Measurements from ENCODE around the gene GSK3A.
A peak's percentile ranks its signal among the peaks of the same experiment; 100 is the strongest.
"Not testable (repeated sequence)": the region's sequence is repeated elsewhere in the genome, so short reads cannot be mapped to it uniquely, and the experiment has no call there.

The GSK3A gene

GRCh38 chr19:42268142-42268703, 25.8 kb upstream of the GSK3A start:
- DNase-seq (ENCODE audit: low read depth), result peak; percentile 99

- peak; percentile 48 for DNase-seq (ENCODE audit: low read depth)
Measured at GRCh38 chr19:42267644-42268141, 25.3 kb upstream of the GSK3A start.

- DNase-seq (ENCODE audit: low read depth), result not testable (repeated sequence)
Measured at GRCh38 chr19:42266928-42267603, 24.7 kb upstream of the GSK3A start.

DNA sequence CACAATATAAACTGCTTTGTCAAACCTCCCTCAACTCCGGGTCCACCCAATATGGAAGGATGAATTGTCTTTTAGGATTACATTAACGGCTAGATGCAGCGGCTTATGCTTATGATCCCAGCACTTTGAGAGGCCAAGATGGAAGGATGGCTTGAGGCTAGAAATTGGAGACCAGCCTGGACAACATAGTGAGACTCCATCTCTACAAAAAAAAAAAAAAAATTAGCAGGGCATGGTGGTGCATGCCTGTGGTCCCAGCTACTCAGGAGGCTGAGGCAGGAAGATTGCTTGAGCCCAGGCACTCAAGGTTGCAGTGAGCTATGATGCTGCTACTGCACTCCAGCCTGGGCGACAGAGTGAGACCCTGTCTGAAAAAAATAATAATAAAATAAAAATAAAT, 23.7 kb upstream of the GSK3A start:
- not testable (repeated sequence) for DNase-seq (ENCODE audit: low read depth)

DNA sequence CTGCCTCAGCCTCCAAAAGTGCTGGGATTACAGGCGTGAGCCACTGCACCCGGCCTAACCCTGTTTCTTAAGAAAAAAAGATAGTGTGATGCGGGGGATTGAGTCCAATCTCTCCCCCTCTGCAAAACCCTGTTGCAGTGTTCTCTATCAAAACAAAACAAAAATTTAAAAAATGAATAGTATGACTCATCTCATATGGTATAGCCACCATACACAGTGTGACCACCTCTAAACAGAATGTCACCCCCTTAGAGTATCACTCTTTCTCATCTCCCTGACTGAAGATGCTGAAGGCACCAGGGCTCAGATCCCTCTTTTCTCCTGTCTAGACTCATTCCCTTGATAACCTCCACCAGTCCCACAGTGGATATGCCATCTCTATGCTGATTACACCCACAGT, 19.4 kb upstream of the GSK3A start:
- no peak for DNase-seq (ENCODE audit: low read depth)

- DNase-seq (ENCODE audit: low read depth), result not testable (repeated sequence)
Measured at GRCh38 chr19:42257842-42258241, 15.4 kb upstream of the GSK3A start.

- peak; percentile 62 for DNase-seq (ENCODE audit: low read depth)
Measured at GRCh38 chr19:42255766-42256745, 13.7 kb upstream of the GSK3A start.

- DNase-seq (ENCODE audit: low read depth), result peak; percentile 90
Measured at GRCh38 chr19:42254850-42255765, 12.7 kb upstream of the GSK3A start, which contains the start of gene ERF. Gene ERF (minus strand): TSS chr19:42255128. CDS start chr19:42254999, 129 bp downstream.

- DNase-seq (ENCODE audit: low read depth), result peak; percentile 61
Measured at GRCh38 chr19:42254089-42254849, 11.9 kb upstream of the GSK3A start.

DNA sequence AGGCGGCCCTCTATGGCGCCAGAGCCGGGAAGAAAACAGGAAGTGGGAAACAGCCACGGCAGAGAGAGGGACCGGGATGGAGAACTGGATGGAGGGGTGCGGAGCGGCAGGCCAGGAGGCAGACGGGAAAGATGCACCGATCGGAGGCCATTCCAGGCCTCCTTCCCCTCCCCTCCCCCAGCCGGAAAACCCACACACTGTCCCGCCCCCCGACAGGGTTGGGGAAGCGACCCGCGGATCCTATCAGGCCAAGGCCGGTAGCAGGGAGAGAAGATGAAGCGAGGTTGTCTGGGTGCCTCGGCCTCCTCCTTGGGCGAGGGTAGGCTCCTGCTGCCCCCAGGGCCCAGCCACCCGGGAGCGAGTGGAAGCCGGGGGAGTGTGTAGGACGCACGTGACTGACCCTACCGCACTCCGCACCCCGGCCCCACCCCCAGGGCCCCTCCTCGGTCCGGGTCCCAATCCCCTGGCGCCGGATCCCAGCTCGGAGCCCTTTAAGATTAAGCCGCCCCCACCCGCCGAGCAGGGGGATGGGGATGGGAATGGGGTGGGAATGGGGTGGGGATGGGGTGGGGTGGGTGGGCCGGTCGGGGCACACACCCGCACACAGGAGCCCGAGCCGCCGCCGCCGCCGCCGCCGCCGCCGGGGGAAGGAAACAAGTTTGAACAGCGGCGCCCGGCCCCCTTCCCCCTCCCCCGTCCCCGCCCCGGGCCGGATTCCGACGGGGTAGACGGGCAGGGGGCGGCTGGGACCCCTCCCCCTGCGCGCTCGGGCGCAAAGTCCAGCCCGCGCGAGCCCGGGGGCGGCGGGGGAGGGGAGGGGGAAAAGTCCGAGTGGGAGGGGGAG, 11.1 kb upstream of the GSK3A start:
- no peak for DNase-seq (ENCODE audit: low read depth)

DNA sequence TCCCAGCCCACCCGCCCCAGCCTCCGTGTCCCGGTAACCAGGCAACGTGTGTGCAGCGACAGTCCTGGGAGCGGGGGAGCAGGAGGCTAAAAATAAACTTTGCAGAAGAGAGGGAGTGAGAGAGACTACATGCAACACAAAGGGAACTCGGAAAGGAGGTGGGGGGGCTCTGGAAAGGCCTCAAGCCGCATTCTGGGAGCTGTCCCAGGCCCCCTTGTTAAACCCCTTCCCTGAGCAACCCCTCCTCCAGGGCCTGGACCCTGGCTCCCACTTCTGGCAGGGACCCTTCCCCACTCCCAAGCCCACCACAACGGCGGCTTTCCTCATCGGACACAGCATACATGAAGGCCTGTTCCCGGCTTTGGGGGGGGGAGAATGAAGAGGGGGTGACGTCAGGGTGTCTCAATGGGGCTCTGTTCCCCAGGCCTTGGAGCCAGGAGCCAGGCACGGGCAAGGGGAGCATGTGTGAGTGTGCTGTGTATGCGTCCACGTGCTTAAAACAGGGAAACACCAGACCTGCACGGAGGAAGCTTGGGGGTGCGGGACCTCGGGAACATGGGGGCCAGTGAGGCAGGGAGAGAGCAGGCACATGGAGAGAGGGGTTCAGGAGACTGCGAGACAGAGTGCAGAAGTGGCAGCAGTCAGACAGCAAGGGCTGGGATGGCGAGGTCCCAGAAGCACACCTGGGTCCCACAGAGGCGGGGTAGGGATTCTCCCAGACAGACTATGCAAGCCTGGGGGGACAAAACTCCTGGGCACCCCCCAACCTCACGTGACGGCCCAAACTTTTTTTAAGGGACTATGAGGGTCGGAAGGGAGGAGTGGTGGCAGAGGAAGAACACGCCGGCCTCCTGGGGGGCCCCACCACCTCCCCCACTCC, 10.2 kb upstream of the GSK3A start:
- peak; percentile 80 for DNase-seq (ENCODE audit: low read depth)

DNA sequence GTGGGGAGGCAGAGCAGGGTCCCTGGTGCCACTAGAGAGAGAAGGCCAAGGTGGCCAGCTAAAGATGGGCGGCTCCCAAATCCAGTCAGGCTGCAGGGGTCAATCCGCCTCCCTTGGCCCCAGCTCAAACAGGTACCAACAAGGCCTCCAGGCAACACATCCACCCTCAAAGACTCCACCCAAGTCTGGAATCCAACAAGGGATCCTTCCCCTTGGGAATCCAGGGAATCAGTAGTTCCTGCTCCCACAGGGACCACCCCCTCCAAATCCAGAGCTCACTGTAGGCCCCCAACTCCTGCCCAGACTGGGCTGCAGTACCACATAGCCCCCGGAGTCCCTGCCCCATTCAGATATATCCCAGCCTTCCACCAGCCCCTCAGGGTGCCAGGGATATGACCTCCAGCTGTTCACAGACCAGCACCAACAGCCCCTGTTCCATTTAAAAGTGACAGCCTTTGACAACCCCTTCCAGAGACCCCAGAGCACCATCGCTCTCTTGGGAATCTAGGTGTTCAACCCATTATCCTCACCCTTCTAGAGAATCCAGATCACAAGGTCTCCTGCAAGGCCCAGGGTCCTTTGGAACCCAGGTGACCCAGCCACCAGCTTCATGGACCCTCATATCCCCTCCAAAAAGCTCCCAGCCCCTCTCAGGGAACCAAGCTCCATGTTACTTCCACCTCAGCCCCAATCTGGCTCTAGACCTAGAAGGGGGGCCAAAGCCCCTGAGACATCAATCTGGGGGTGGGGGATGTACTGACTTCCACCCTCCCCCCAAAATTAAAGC, 9.4 kb upstream of the GSK3A start:
- DNase-seq (ENCODE audit: low read depth), result no peak

- peak; percentile 68 for DNase-seq (ENCODE audit: low read depth)
Measured at GRCh38 chr19:42250666-42251531, 8.5 kb upstream of the GSK3A start.

DNA sequence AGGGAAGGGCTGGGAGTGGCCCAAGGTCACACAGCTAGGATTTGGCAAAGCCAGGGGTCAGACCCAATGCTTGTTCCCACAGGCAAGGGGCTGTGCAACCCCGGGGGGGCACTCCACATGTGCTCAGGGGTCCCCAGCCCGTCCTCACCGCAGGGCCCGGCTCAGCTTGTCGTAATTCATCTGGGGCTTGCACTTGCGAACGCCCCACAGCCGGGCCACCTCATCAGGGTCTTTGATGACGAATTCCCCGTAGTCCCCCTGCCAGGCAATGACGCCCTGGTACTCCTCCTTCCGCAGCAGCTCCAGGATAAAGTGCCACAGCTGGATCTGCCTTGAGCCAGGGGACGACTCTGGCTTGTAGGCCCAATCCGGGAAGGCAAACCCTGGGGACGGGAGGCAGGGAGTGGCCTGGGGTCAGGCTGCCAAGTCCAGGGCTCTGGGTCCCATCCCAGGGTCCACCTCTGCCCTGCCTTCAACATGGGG, 7.8 kb upstream of the GSK3A start:
- DNase-seq (ENCODE audit: low read depth), result no peak

DNA sequence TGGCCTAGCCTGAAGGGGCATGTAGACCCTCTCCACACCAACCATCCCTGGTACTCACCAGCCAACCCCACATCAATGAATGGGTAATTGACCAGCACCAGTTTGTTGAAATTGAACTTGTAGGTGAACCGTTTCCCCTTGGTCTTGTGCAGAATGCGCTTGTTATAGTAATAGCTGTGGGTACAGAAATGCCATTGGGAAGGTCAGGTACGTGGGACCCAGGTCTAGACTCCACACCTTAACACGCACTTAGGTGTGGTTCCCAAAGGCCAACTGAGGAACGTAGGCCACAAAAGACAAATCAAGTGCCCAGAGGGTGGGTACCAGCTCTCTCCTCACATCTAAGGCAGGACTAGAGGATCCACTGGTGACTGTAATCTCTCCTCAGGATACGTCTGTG, 7.4 kb upstream of the GSK3A start:
- no peak for DNase-seq (ENCODE audit: low read depth)

GRCh38 chr19:42249149-42249750, 6.8 kb upstream of the GSK3A start:
- no peak for DNase-seq (ENCODE audit: low read depth)

Measured in iris pigment epithelial cell (primary cell).